Measurements from ENCODE around the gene PRKCZ. TPM values are rescaled to one million over a fixed set of nuclear protein-coding genes. Genes with fewer than 3 reads are reported as not detected.
"Not testable (repeated sequence)": the region's sequence is repeated elsewhere in the genome, so short reads cannot be mapped to it uniquely, and the experiment has no call there.

PRKCZ gene
- total RNA-seq, 3 donors from 2014 or later (not counting 1 experiment from before 2014, with no cell fraction given) = 25.1 to 37.1 (median 30.5) TPM

DNA sequence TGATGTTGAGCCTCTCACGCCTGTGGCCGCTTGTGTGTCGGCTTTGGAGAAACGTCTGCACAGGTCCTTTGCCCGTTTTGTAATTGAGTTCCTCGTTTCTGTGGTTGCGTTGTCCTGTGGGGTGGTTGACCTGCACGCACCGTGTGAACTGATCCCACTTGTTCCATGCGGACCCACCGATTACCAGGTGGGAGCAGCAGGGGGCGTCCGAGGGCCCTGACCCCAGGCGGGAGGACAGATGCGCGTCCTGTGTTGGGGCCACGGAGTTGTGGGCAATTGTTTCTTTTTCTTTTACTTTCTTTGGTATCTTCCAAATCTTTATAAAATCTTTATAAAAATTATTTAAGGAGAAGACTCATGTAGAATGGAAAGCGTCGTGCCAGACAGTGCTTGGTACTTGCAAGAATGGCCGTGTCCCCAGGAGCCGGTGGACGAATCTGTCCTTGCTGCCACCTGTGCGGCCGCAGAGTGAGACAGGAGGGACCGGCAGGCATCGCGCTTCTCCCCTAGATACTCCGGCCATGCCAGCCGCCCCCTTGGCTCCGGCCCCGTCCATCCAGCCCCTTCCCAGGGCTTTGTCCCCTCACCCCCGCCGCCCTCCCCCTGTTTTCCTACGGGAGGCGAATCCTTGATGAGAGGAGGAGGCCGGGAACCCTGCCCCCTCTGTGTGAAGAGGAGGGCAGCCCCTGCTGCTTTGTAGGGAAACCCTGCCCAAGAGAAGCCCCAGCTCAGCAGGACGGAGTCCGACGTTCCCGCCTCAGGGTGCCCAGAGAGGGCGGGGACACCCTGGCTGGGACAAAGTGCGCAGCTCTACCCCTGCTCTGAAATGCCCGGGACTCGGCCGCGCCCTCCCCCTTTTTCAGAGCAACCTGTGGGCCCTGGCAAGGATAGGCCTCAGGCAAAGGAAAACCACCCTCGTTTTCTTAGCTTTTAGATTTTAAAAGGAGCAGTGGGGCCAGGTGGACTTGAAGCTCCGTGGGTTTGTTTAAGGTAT lies 41.7 kb downstream of the PRKCZ start:
- Histone ChIP-seq H3K4me3 (ENCODE audit: low read length) (no peak overlapping the region), H3K4me1 (ENCODE audit: control insufficient read depth, insufficient read depth, low read length) (no peaks in the 10 kb centered on the region), H3K36me3 (ENCODE audit: control insufficient read depth, insufficient read depth, low read length) (no peaks in the 10 kb centered on the region), H3K27ac (ENCODE audit: low read length) (no peak overlapping the region), H3K27me3 (ENCODE audit: control insufficient read depth, insufficient read depth, low read length) (no peaks in the 10 kb centered on the region), H3K9me3 (ENCODE audit: control insufficient read depth, insufficient read depth, low read length) (peaks cover 3% of the 10 kb centered on the region)
- H3K27ac Mint-ChIP-seq = no peak overlapping the region
- H3K4me1 Mint-ChIP-seq = no peaks in the 10 kb centered on the region
- DNase-seq = peak in 1 of 2 donors; percentile 60
- no peak overlapping the region for H3K4me3 Mint-ChIP-seq
- TF ChIP-seq, protein P1, sequence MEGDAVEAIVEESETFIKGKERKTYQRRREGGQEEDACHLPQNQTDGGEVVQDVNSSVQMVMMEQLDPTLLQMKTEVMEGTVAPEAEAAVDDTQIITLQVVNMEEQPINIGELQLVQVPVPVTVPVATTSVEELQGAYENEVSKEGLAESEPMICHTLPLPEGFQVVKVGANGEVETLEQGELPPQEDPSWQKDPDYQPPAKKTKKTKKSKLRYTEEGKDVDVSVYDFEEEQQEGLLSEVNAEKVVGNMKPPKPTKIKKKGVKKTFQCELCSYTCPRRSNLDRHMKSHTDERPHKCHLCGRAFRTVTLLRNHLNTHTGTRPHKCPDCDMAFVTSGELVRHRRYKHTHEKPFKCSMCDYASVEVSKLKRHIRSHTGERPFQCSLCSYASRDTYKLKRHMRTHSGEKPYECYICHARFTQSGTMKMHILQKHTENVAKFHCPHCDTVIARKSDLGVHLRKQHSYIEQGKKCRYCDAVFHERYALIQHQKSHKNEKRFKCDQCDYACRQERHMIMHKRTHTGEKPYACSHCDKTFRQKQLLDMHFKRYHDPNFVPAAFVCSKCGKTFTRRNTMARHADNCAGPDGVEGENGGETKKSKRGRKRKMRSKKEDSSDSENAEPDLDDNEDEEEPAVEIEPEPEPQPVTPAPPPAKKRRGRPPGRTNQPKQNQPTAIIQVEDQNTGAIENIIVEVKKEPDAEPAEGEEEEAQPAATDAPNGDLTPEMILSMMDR (IDR thresholded peaks at IDR 0.05) = peak; percentile 45
- ATAC-seq = peak in 2 of 3 donors; percentile 40 to 59
- intact Hi-C loops (cut with micrococcal nuclease) = loop anchor here (5.0 kb wide), 1 partner anchor 290 kb away; no protein-coding TSS in a partner anchor
- H3K36me3 Mint-ChIP-seq = no peaks in the 10 kb centered on the region
- H3K9me3 Mint-ChIP-seq = no peaks in the 10 kb centered on the region
- WGBS (ENCODE audit: insufficient coverage) = 82% methylated on average over 47 of the region's 48 CpGs
- no peaks in the 10 kb centered on the region for H3K27me3 Mint-ChIP-seq (ENCODE audit: low read depth in 2 of 2)

GRCh38 chr1:2093055-2093454 lies 42.8 kb downstream of the PRKCZ start:
- no peak for ATAC-seq
- Histone ChIP-seq H3K9me3 (ENCODE audit: control insufficient read depth, insufficient read depth, low read length) (peaks cover 14% of the 10 kb centered on the region), H3K36me3 (ENCODE audit: control insufficient read depth, insufficient read depth, low read length) (no peaks in the 10 kb centered on the region), H3K4me1 (ENCODE audit: control insufficient read depth, insufficient read depth, low read length) (no peaks in the 10 kb centered on the region), H3K27ac (ENCODE audit: low read length) (no peak overlapping the region), H3K27me3 (ENCODE audit: control insufficient read depth, insufficient read depth, low read length) (no peaks in the 10 kb centered on the region), H3K4me3 (ENCODE audit: low read length) (no peak overlapping the region)
- TF ChIP-seq, protein P1 (IDR thresholded peaks at IDR 0.05) = no peak
- H3K27ac Mint-ChIP-seq = no peak overlapping the region
- H3K4me3 Mint-ChIP-seq = no peak overlapping the region
- no peak for DNase-seq
- no peaks in the 10 kb centered on the region for H3K27me3 Mint-ChIP-seq (ENCODE audit: low read depth in 2 of 2)
- H3K9me3 Mint-ChIP-seq = peaks cover 0 to 4% of the 10 kb centered on the region in 2 donors
- WGBS (ENCODE audit: insufficient coverage) = 96% methylated on average over 14 of the region's 14 CpGs
- intact Hi-C loops (cut with micrococcal nuclease) = loop anchor here (5.0 kb wide), 1 partner anchor 289 kb away; no protein-coding TSS in a partner anchor
- H3K4me1 Mint-ChIP-seq = peaks cover 0 to 5% of the 10 kb centered on the region in 2 donors
- H3K36me3 Mint-ChIP-seq = no peaks in the 10 kb centered on the region

DNA sequence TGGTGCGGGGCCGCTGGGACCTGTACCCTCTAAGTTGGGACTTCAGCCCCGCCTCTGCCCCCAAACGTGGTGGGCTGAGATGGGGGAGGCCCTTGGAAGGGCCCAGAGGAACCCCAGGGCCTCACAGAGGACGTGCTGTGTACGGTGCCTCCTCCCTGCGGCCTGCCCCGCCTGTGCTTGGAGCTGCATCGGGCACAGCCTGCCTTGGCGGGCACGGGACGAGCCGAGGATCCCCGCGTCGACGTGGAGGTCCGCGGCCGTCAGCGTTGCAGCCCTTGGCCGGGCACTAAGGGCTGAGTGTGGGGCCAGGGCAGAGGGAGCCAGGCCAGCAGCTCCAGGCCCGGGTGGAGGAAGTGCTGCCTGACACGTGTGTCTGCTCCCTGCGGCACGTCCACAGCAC lies 43.4 kb downstream of the PRKCZ start:
- H3K4me1 Mint-ChIP-seq = peaks cover 0 to 5% of the 10 kb centered on the region in 2 donors
- H3K9me3 Mint-ChIP-seq = peaks cover 0 to 4% of the 10 kb centered on the region in 2 donors
- intact Hi-C loops (cut with micrococcal nuclease) = loop anchor here (5.0 kb wide), 1 partner anchor 289 kb away; no protein-coding TSS in a partner anchor

DNA sequence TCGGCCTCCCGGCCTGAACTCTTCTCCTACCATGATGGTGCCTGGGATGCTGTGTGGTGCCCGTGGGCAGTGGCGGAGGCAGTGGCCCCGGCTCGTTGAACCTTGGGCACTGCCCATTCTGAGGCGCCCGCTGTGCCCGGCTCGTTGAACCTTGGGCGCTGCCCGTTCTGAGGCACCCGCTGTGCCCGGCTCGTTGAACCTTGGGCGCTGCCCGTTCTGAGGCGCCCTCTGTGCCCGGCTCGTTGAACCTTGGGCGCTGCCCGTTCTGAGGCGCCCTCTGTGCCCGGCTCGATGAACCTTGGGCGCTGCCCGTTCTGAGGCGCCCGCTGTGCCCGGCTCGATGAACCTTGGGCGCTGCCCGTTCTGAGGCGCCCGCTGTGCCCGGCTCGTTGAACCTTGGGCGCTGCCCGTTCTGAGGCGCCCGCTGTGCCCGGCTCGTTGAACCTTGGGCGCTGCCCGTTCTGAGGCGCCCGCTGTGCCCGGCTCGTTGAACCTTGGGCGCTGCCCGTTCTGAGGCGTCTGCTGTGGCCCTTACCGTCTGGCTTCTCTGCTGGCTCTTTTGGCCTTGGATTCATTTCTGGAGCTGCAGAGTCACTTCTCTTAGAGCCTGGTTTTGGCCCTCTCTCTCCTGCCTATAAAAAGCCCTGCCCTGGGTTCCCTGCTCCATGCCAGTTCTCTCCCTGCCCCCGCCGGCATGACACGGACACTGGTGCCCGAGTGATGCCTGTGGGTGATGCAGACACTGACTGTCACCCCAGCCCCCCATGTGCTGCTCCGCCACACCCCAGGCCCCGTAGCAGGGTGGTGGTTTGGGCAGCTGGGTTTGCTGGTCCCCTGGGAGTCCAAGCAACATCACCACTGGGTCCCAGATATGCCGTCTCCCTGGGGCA lies 44.3 kb downstream of the PRKCZ start:
- not testable (repeated sequence) for H3K4me1 Mint-ChIP-seq; ATAC-seq; H3K4me3 ChIP-seq (ENCODE audit: low read length); H3K27ac Mint-ChIP-seq; H3K9me3 Mint-ChIP-seq; H3K36me3 Mint-ChIP-seq; H3K4me1 ChIP-seq (ENCODE audit: control insufficient read depth, insufficient read depth, low read length); H3K27me3 Mint-ChIP-seq (ENCODE audit: low read depth in 2 of 2); H3K27me3 ChIP-seq (ENCODE audit: control insufficient read depth, insufficient read depth, low read length); H3K4me3 Mint-ChIP-seq; H3K36me3 ChIP-seq (ENCODE audit: control insufficient read depth, insufficient read depth, low read length); DNase-seq; H3K27ac ChIP-seq (ENCODE audit: low read length)
- peaks cover 14% of the 10 kb centered on the region for H3K9me3 ChIP-seq (ENCODE audit: control insufficient read depth, insufficient read depth, low read length)
- intact Hi-C loops (cut with micrococcal nuclease) = loop anchor here (5.0 kb wide), 1 partner anchor 288 kb away; no protein-coding TSS in a partner anchor
- 94% methylated on average over 45 of the region's 60 CpGs for WGBS (ENCODE audit: insufficient coverage)

More for the DNA sequence above, 43.4 kb downstream of the PRKCZ start:
- no peak overlapping the region for H3K27ac Mint-ChIP-seq
- DNase-seq = no peak
- Histone ChIP-seq H3K4me1 (ENCODE audit: control insufficient read depth, insufficient read depth, low read length) (no peaks in the 10 kb centered on the region), H3K36me3 (ENCODE audit: control insufficient read depth, insufficient read depth, low read length) (no peaks in the 10 kb centered on the region), H3K27ac (ENCODE audit: low read length) (no peak overlapping the region), H3K9me3 (ENCODE audit: control insufficient read depth, insufficient read depth, low read length) (peaks cover 14% of the 10 kb centered on the region), H3K4me3 (ENCODE audit: low read length) (no peak overlapping the region), H3K27me3 (ENCODE audit: control insufficient read depth, insufficient read depth, low read length) (no peaks in the 10 kb centered on the region)
- no peaks in the 10 kb centered on the region for H3K36me3 Mint-ChIP-seq
- H3K27me3 Mint-ChIP-seq (ENCODE audit: low read depth in 2 of 2) = no peaks in the 10 kb centered on the region
- 94% methylated on average over 26 of the region's 26 CpGs for WGBS (ENCODE audit: insufficient coverage)
- TF ChIP-seq, protein P1 (IDR thresholded peaks at IDR 0.05) = no peak
- no peak overlapping the region for H3K4me3 Mint-ChIP-seq
- no peak for ATAC-seq
